GM21528 (cell line): ENCODE measurements around the gene NOTCH4.

ENCODE experiments used
- ATAC-seq: cut with Tn5 transposase; IDR thresholded peaks from one replicate; pipeline ENCODE4 v1.9.1; 2021; ENCODE audit warnings: mild to moderate bottlenecking, moderate library complexity; ENCODE audit not compliant: unreplicated experiment, low FRiP score

Gene NOTCH4

GRCh38 chr6:32167761-32168262, 56.1 kb downstream of the NOTCH4 start:
- ATAC-seq, result no peak

DNA sequence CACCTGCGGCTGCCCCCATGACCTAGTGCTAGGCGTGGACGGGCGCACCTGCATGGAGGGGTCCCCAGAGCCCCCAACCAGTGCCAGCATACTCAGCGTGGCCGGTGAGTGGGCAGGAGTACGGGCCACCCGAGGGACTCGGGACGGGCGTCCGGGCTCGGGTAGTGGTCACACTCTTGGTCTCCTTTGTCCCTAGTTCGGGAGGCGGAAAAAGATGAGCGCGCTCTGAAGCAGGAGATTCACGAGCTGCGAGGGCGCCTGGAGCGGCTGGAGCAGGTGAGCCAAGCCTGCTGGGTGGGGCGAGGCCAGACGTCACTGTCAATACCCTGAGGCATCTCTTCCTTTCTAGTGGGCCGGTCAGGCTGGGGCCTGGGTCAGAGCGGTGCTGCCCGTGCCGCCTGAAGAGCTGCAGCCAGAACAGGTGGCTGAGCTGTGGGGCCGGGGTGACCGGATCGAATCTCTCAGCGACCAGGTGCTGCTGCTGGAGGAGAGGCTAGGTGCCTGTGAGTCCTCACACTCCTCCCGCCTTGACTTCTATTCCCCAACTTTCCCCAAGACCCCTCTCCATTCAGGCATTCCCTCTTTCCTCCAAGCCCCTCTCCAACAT, 56.6 kb downstream of the NOTCH4 start:
- no peak for ATAC-seq

DNA sequence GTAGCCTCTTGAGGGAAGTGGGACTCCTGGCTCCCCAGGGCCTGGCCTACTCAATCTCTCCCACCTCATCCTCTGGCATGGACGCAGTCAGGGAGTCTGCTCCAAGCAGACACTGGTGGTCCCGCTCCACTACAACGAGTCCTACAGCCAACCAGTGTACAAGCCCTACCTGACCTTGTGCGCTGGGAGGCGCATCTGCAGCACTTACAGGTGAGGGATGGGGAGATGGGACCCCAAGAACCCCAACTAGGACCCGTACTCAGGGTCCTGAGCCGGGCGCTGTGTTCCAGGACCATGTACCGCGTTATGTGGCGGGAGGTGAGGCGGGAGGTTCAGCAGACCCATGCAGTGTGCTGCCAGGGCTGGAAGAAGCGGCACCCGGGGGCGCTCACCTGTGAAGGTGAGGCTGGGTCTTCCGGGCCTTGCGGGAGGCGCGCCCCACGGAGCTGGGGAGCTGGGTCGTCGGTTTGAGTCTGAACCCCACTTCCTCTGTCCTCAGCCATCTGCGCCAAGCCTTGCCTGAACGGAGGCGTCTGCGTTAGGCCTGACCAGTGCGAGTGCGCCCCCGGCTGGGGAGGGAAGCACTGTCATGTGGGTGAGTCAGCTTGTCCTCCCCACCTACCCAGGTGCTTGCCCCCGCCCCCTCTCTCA, 57.3 kb downstream of the NOTCH4 start:
- ATAC-seq, result no peak

DNA sequence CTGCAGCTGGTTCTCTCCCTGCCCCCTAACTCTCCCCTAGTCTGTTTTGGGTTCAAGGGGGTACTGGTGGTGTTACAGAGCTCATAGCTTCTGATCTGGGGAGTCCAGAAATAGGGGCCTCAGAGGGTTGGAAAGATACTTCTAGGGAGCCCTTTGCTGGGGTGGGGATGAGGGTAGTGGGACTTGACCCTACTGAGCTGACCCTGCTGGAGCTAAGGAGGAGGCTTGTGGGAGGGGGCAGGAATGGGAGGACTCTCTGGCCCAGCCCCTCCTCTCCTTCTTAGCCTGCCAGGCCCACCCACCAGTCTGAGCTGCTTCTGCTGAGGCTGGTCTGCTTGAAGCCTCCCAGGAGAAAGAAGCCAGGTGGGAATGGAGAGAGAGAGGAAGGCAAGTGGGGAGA, 59.6 kb downstream of the NOTCH4 start, which contains the start of gene EGFL8:
Gene EGFL8 (plus strand): TSS at position 301 of the 400 bp plus-strand sequence. CDS start 1,571 bp downstream, outside the sequence.
- no peak for ATAC-seq

DNA sequence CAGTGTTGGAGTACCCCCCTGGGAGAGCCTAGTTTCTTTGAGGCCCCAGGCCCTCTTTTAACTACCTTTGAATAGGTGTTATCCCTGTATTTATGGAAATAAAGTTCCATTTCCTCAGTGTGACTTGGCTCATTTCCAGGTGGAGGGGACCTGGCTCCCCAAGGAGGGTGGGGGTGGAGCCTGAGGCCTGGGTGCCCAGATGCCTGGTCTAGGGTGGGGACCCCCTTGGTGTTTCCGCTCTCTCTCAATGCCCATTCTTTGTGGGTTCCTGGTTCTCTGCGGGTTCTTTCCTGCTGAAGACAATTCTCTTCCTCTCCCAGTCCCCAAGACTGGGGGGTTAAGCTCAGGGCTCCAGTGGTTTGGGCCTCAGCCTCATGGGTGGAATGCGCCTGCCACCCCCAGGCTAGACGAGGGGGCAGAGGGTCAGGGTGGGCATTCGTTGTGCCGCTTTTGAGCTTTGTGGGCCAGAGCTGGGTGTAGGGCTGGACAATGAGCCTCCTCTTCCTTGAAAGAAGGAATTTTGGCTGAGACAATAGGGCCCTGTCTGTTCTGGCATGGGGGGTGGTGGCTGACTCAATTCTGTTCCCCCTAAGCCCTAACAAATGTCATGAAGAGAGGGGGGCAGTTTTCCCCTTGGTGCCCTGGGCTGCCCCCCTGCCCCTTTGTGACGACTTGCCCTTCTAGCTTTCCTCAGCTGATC, 60.2 kb downstream of the NOTCH4 start:
- ATAC-seq, result no peak

DNA sequence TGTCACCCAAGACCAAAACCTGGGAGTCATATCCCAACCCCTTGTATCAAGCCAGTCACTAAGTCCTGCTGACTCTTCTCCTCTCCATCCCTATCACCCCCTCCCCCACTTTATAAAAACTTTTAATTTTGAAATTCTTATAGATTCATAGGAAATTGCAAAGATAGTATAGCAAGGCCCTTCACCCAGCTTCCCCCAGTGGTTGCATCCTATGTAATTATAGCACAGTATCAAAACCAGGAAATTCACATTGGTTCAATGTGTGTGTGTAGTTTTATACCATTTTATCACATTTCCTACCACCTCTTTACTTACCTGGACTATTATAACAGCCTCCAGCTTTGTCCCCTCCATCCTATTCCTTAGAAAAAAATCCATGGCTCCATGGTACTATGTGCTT, 65.8 kb downstream of the NOTCH4 start:
- ATAC-seq, result no peak

- ATAC-seq, result no peak
Measured at GRCh38 chr6:32156891-32157290, 67.0 kb downstream of the NOTCH4 start.

GRCh38 chr6:32154514-32155161, 69.2 kb downstream of the NOTCH4 start:
- no peak for ATAC-seq

- no peak for ATAC-seq
Measured at GRCh38 chr6:32153564-32154513, 70.0 kb downstream of the NOTCH4 start, which contains the start of gene PPT2. PPT2 (plus strand) TSS chr6:32154141; CDS start chr6:32154595, 454 bp downstream.

DNA sequence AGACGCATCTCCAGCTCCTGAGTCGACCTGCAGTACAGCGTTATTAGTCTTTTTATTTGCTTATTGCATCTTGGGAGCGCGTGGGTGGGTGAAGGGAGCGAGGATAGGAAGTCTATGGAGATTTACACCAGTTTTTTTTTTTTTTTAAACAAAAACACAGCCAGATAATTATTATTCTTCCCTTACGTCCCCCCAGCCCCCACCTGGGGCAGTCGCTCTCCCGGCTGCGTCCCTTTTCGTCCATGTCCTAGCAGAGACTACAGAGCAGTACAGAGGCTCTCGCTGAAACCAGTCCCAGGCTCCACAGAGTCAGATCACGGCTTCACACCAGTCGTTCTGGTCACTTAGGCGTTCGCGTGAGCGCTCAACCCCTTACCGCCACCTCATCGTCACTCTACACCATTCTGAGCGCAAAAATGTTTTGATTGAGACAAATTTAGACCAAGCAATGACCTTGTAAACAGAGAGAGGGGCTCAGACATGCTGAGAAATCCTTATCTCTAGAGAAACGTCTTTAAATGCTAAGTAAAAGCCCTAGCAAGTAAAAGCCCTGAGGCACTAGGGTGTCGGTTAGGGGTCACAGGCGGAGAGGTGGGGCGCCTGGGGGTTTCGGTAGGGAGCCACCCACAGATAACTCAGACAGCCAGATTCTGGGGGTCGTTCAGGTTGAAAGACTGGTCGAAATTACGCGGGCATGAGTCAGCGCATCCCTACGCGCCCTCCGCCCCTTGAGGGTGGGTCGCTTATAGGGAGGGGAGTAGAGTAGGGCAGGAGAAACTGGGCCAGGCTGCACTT, 70.9 kb downstream of the NOTCH4 start:
- ATAC-seq, result no peak

DNA sequence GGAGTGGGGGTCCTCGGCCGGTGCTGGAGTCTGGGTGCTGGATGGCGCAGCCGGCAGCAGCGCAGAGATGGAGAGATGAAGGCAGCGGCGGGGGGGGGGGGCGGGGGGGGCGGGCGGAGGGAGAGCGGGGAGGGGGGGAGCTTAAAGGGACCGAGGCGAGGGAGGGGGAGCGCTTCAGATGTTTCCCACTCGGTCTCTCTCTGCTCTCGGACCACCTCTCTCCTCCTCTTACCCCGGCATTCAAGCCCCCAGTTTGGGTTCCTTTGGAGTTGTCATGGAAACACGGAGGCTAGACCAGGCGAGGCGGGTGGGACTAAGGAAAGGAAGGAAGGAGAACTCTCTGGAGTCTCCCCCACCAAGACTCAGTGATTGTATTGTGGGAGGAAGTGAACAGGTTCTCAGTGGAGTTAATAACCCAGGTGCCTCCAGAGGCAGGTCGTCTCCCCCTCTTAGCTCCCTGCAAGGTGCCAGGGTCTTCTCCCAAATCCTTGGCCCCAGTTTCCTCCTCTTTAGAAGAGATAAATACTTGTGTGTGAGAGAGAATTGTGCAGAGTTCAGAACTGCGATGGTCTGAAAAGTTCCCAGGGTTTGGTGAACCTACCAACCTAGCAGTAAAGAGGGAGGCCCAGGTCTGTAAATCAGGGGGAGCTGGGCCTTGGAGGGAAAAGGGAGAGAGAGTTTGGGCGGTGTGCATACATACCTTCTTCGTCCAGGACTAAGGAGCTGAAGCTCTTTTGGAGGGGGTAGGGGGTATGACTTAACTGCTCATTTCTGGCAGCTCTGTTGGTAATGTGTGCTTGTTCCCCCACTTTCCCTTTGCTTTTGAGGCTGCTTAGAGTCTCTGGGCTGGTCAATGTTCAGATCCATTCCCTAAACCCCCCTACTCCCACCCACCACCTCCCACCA, 71.8 kb downstream of the NOTCH4 start, which contains the start of gene PRRT1:
Gene PRRT1 (minus strand): TSS at position 77 of the 906 bp plus-strand sequence. CDS start 112 bp downstream, outside the sequence.
- ATAC-seq, result no peak

DNA sequence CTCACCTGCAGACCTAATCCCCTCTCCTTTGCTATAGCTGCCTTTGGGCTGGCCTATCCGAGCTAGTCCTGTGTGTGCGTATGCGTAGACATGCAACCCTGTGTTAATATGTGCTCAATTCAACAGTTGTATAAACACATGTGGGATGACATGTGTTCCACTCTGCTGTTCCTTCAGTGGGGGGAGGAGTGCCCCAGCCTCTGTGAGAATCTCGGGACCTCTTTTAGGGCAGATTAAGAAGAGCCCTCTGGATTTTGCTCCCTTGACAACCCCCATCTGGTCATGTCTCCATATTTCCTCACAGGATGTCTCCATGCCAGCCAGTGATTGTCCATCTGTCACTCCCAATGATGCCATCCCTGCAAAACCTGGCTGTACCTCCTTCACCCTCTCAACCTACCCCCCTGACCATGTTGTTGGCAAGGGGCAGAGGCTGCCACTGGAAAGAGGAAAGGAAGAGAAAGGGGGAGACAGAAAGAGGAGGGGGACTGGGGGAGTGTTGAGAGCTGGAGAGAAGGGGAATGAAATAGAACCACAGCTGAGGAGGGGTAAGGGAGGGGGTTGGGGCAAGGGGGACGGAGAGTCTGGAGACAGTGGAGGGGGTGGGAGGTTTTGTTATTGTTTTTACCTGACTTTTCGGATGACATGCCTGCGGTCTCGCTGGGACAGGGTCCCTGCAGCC, 72.5 kb downstream of the NOTCH4 start:
- ATAC-seq, result no peak

GRCh38 chr6:32149932-32150870, 73.7 kb downstream of the NOTCH4 start:
- no peak for ATAC-seq

GRCh38 chr6:32149092-32149755, 74.6 kb downstream of the NOTCH4 start:
- no peak for ATAC-seq

GRCh38 chr6:32148289-32149091, 75.4 kb downstream of the NOTCH4 start:
- no peak for ATAC-seq
